ENCODE measurements around the gene IMMP2L. TPM values are rescaled to one million over a fixed set of nuclear protein-coding genes. Genes with fewer than 3 reads are reported as not detected.

The IMMP2L gene
- total and polyA plus RNA-seq, 4 donors: 7.3 to 21.1 (median 12.4) TPM

- TF ChIP-seq ZBTB33 (IDR thresholded peaks at IDR 0.05) (no peak), TAF1 (conservative IDR thresholded peaks at IDR 0.05) (no peak), EGR1 (IDR thresholded peaks at IDR 0.05; ENCODE audit: low read depth in 2 of 2) (no peak), MAX (IDR thresholded peaks at IDR 0.05) (no peak), ATF3 (IDR thresholded peaks at IDR 0.05) (no peak), SP1 (IDR thresholded peaks at IDR 0.05) (no peak), RAD21 (IDR thresholded peaks at IDR 0.05) (no peak), HNF4A (conservative IDR thresholded peaks at IDR 0.05) (no peak), JUND (IDR thresholded peaks at IDR 0.05) (no peak), YY1 (IDR thresholded peaks at IDR 0.05) (no peak)
These were observed 460.2 kb downstream of the IMMP2L start (continued) for GRCh38 chr7:111101856-111102646.

GRCh38 chr7:111098926-111099250, 463.4 kb downstream of the IMMP2L start:
- WGBS: 19% methylated on average over 1 of the region's 1 CpG
- H3K27me3 ChIP-seq (ENCODE audit: control insufficient read depth in 4 of 4, insufficient read depth in 4 of 4, low read length in 3 of 4): no peaks in the 10 kb centered on the region
- no peak overlapping the region for H3K4me3 ChIP-seq (ENCODE audit: low read depth in 1 of 3, low read length in 3 of 3)
- DNase-seq (ENCODE audit: low spot score): no peak
- H3K9me3 ChIP-seq (ENCODE audit: control insufficient read depth in 4 of 4, low read length in 3 of 4): no peaks in the 10 kb centered on the region
- no peak overlapping the region for H3K27ac ChIP-seq (ENCODE audit: low read depth in 1 of 2, low read length in 2 of 2)
- H3K36me3 ChIP-seq (ENCODE audit: control insufficient read depth in 4 of 4, insufficient read depth in 3 of 4, low read depth in 1 of 4, low read length in 3 of 4): no peaks in the 10 kb centered on the region
- no peak for TF ChIP-seq NR2F2 (IDR thresholded peaks at IDR 0.05)
- TF ChIP-seq ZBTB33 (IDR thresholded peaks at IDR 0.05): no peak
- TF ChIP-seq ATF3 (IDR thresholded peaks at IDR 0.05): no peak
- no peak for TF ChIP-seq RAD21 (IDR thresholded peaks at IDR 0.05)
- TF ChIP-seq SP1 (IDR thresholded peaks at IDR 0.05): no peak
- TF ChIP-seq GABPA (IDR thresholded peaks at IDR 0.05 in 1 of 2, conservative IDR thresholded peaks at IDR 0.05 in 1 of 2): no peak
- TF ChIP-seq REST (IDR thresholded peaks at IDR 0.05): no peak
- TF ChIP-seq CTCF (IDR thresholded peaks at IDR 0.05; ENCODE audit: low read depth, low read length, missing input control): no peak
- no peak for TF ChIP-seq RXRA (IDR thresholded peaks at IDR 0.05)
- no peak for TF ChIP-seq JUND (IDR thresholded peaks at IDR 0.05)
- no peak for TF ChIP-seq FOXA2 (IDR thresholded peaks at IDR 0.05)
- no peak for TF ChIP-seq HNF4G (IDR thresholded peaks at IDR 0.05)
- TF ChIP-seq TAF1 (conservative IDR thresholded peaks at IDR 0.05): no peak
- TF ChIP-seq EGR1 (IDR thresholded peaks at IDR 0.05; ENCODE audit: low read depth in 2 of 2): no peak
- TF ChIP-seq MAX (IDR thresholded peaks at IDR 0.05): no peak
- H3K4me1 ChIP-seq (ENCODE audit: control insufficient read depth in 4 of 4, insufficient read depth in 4 of 4, low read length in 3 of 4): no peaks in the 10 kb centered on the region
- H3K9ac ChIP-seq (ENCODE audit: low read depth in 1 of 2, low read length in 2 of 2): no peak overlapping the region

Measured in liver (tissue), 9 donors.